NCI-H2107 treated with DMSO at 0.1 percent for 48 hours (cell line): ENCODE measurements around the gene ZBTB7C.

Source experiments
- DNase-seq: peaks from one replicate; lab custom pipeline; 2025; ENCODE audit not compliant: unreplicated experiment; lab: John Stamatoyannopoulos, UW

ZBTB7C gene

DNA sequence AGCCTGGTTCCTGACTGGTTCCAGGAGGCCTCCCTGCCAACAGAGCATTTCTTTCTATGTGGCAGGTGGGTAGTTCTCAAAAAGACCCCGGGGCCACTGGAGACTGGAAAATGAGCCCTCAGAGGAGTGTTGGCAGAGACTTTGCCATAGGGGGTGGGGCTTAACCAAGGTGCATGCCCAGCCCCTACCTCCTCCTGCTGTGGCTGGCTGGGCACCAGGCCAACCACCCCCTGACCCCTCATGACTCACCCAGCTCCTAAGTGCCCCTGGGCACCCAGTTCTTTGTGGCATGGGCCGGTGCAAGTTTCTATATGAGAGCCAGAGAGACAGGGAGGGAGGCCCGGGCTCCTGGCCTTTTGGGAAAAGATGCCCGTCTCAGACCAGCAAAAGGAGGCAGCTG is 380.5 kb downstream of the ZBTB7C start:
- no peak for DNase-seq

DNA sequence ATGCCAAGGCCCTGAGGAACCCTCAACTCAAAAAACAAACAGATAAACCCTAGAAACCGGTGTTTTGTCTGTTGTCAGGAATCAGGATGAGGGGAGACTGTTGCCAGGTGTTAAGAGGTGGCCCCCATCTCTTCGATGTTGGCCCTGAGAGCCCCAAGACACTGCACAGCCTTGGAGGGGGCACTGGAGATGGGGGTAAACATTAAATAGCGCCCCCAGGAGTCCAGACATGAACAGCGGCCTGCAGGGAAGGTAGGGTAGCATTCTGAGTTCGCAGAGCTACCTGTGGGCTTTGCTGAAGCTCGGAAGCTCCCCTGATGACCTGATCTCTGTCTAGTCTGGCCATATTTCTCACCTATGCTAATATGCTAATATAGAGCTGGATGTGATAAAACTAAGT is 381.1 kb downstream of the ZBTB7C start:
- DNase-seq, result no peak

DNA sequence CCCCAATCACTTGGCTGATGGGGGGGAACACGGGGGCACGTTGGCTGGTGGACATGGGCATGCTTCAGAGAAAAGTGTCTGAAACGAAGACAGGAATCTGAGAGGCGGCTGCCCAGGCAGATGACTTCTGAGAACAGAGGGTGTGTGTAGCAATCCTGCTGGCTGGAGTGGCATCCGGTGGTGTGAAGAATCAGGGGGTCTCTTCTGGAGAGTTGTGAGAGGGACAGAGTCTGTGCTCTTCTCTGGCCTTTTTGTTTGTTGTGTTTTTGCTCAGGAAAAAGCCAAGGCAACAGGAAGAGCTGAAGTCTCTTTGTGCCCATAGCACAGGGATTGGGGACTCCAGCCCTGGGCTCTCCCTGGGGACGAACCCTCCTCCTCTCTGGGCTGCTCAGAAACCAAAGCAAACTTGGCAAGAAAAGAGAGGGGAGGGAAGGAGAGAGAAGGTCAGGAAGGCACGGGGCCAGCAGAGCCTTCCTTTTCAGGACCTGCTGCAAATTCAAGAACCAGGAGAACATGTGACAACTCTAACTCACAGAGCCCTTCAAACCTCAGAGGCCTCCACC is 381.7 kb downstream of the ZBTB7C start:
- DNase-seq, result no peak

DNA sequence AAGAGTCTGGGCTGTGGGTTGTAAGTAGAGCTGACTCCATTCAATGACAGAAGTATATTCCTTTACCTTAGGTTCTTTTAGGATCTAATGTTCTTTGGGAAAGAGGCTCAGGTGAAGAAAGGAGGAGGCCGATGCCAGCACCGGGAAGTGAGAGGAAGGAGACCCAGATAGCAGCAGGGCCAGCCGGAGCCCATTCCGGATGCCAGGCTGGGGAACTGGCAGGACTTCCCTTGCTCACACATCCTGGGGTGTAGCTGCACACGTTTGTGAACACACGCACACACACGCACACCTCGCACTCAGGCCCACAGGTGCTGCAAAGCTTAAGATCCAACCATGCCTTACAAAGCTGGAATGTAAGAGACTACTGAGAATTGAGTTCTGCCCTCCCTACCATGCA is 383.0 kb downstream of the ZBTB7C start:
- no peak for DNase-seq

DNA sequence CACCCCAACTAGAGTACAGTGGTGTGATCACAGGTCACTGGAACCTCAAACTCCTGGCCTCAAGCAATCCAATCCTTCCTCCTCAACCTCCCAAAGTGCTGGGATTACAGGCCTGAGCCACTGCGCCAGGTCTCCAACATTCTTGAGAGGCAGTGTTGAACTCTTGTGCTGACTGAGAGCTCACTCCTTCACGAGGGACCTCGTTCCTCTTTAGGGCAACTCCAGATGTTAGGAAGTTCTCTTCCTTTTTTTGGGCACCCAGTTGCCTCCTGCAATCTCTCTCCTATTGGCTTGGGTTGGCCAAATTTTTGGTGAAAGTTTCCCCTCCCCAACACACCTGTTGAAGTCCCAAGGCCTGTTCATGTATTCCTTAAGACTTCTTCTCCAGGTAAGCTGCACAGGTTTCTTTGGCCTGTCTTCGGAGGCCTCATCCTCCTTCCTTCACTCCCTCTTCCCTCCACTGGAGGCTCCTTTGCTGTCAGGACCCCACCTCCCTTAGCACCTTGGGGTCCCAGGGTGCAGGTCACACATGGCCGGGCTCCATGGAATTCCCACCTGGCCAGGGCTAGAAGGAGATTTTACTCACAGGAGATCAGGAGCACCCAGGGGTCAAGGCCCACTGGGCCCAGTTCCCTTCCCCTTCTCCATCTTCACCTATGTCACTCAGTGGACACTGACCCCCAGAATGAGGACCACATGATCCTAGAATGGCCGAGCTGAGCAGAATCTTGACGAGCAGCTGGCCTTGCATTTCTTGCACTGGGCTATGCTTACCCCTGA is 384.1 kb downstream of the ZBTB7C start:
- no peak for DNase-seq

DNA sequence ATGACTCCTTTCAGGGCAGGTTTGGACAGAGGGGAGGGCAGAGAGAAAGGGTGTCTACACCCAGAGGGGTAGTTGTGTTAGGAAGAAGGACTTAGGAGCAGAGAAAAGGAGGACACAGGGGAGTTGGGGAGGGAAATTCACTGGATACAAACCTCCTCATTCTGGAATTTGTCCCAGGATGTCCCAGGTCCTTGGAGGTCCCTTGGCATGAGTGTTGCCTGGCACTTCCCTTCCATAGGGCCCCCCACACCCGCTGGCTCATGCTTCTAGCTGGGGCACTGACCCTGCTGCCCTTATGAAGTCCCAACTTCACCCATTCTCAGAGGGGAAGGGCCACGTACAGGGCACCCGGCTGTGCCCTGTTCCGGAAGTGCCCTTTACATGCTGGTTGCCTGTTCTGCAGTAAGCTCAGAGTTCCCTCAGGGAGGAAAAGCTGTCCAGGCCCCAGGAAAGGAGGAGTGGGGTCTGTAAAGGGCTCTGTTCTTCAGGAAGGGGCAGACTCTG is 385.1 kb downstream of the ZBTB7C start:
- no peak for DNase-seq

DNA sequence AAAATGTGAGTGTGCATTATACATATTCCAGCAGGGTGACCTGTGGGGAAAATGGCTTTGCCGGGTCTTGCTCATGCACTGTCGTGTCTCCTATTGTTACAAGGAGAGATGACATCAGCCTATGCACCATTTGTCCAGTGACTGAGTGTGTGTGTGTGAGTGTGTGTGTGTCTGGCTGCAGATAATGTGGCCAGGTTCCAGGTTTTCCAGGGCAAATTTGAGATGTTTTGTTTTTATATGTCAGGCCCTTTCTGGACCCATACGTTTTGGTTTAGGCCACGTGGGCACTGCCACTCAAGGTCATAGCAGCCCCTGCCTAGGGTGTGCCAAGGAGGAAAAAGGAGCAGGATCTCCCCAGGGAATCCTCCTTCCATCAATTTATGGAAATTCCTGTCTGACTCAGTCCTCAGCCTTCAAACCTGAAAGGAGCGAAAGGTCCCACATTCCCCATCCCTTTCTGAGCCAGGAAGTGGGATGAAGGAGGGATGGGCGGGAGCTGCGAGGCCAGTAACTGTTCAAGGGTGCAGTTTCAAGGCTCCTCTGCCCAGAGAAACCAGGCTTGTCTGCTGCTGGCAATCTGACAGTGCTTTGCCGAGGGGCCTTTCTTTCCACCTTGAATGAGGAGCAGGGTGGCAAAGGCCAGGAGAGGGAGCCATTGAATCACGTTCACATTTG is 385.7 kb downstream of the ZBTB7C start:
- peak; percentile 83 for DNase-seq

DNA sequence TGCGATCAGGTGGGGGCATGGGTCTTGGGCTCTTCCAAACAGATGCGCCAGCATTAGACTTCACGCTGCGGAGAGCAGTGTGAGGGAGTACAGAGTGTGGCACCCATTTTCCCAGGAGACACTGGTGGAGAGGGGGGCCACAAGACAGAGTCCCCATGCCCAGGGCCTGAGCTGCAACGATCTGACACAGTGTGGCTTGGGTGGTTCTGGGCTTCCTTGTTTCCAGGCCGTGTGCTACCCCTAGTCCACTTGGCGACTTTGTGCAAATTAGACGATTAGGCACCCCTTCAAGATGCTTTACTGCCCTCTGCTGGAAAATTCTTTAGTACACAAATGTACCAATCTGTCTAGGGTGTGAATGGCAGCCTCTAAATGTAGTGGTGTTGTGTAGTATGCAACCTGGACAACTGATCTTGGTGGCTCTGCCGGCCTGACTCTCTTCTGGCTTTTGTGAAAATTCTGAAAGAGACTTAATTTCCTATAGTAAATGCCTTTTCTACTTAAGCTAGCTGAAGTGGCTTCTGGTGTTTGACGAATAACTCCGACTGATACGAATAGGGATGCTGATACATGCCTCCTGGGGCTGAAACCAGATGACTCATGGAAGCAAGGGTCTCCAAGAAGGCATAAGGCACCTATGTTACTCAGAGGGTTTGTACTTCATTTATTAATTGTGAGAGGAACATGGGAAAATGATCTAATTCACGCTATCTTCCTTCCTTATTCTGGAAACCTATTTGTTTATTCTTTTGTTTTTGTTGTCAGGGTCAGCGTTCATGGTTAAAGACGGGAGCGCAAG is 386.5 kb downstream of the ZBTB7C start:
- peak; percentile 94 for DNase-seq

DNA sequence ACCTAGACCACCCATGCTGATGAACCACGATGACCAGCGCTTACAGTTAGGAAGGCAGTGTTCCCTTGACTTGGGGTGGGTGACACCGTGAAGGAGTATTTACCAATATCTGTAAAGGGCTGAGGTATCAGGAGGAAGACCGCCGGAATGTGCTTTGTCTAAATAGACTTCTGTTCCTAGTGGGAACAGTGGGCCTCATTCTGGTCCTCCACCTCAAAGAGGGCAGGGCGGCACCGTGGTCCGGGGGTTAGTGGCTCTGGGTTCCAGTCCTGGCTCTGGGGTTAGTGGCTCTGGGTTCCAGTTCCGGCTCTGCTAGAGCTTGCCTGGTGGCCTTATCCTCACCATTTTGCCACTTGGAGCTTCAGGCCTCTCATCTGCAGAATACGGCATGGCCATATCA is 387.2 kb downstream of the ZBTB7C start:
- DNase-seq, result no peak

DNA sequence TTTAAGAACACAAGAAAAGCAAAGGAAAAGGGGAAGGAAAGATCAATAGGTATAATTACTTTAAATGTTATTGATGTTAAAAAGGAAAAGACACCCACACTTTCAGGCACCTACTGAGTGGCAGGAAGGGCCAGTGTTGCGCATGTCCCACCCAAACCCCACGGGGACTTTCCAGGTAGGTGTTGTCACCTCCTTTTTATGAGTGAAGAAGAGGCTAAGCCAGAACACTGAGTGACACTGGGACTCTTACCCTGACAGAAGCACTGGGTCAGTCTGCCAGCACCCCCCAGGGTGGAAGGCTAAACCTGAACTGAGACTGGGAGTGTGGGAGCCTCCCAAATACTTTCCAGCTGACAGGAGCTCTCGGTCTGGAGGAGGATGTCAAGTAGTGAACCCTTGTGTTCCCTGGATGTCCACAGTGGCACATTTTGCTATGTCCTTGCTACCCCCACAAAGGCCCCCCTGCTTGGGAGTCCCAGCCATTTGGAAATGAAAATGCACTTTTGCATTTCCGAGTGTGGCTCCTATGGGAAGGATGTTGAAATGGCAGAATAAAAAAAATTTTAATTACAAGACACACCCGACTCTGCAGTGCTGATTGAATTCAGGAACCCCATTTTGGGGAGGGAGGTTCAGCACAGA is 387.8 kb downstream of the ZBTB7C start:
- no peak for DNase-seq

DNA sequence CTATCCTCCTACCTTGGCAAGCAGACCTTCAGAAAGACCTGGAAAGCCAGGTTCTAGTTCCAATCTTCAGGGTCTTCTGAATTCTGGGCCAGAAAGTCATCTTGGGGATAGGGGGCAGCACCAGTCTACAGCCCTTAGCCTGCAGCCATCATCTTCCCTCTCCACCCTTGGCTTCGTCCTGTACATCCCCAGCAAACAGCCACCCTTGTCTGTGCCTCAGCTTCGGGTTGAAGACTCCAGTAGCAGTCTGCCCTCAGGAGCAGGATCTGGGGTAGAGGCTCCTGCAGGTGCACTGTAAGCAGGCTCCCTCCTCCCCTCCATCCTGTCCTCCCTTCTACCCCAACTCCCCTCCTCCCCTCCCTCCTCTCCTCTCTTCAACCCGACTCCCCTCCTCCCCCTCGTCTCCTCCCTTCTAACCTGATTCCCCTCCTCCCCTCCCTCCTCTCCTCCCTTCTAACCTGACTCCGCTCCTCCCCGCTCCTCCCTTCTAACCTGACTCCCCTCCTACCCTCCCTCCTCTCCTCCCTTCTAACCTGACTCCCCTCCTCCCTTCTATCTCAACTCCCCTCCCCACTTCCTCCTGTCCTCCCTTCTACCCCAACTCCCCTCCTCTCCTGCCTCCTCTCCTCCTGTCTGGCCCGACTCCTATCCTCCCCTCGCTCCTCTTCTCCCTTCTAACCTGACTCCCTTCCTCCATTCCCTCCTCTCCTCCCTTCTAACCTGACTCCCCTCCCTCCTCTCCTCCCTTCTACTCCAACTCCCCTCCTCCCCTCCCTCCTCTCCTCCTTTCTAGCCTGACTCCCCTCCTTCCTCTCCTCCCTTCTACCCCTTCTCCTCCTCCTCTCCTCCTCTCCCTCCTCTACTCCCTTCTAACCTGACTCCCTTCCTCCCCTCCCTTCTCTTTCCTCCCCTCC is 388.6 kb downstream of the ZBTB7C start:
- no peak for DNase-seq

DNA sequence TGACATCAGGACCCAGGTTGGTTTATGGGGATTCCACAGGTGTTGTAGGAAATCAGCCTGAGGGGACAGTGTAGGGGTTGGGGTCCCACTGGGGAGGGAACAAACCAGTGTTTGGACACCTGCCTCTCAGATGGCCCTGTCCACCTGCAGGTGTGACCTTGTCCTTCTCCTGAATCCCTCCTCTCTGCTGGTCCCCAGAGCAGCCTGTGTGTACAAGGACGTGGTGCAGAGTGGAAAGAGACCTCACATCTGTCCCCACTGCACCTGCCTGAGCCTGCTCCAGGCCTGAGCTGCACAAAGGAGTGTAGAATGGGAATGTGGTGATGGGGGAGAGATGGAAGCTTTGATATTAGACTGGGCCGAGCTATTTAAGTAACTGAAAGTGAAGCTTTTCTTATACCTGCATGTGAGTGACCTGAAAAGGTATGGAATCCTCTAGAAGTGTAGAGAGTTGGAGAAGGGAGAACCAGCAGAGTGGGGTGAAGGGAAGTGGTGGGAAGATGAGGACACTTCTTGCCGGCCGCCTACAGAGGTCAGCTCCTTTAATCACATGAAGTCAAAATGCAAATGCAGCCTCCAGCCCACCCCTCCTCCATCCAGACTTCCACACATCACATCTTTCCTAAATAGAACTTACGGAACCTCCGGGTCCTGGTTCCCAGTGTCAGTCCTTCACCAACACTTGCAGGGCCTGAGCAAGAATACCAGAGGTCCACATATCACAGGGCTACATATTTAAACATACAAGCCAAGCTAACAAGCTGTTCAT is 389.4 kb downstream of the ZBTB7C start:
- DNase-seq, result no peak

DNA sequence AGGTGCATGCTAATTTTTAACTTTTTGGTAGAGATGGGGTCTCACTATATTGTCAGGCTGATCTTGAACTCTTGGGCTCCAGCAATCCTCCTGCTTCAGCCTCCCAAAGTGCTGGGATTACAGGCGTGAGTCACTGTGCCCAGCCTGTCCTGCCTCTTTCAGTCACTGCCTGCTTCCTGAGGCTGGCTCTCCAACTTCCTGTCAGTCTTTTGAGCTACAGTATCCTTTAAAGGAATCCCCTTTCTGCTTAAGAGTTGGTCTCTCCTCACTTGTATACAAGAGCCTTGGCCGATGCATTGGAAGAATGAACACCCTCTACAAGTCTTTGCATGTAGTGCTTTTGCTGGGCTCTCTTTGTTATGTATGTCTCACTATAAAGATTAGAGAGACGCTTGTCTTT is 390.3 kb downstream of the ZBTB7C start:
- no peak for DNase-seq

DNA sequence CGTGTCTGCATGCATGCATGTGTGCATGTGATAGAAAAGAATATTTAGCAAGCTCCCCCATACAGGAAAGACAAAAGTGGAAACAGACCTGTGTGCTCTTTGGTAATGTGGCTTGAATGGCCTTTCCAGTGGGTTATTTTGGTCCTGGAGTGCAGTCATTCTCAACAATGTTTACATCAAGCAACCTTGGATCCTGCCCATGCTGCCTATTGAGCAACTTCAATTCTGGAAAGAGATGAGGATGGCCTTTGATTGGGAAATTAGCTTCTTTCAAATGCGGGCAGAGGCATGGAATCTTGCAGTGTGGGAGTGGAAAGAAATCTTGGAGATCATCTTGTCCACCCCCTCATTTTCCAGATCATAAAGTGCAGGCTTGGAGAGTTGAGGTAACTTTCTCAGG is 391.5 kb downstream of the ZBTB7C start:
- no peak for DNase-seq

DNA sequence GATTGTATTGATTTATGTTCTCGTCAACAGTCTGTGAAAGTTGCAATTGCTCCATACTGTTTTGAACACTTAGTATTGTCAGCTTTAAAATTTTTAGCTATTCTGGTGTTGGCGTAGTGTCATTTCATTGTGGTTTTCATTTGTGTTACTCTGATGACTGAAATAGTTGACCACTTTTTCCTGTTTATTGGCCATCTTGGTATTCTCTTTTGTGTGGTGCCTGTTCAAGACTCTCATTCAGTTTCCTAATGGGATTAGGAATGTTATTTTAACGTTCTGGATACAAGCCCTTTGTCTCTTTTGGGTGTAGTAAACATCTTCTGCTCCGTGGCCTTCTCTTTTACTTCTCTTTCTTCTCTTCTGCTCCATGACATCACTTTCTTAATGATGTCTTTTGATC is 396.0 kb downstream of the ZBTB7C start:
- no peak for DNase-seq

DNA sequence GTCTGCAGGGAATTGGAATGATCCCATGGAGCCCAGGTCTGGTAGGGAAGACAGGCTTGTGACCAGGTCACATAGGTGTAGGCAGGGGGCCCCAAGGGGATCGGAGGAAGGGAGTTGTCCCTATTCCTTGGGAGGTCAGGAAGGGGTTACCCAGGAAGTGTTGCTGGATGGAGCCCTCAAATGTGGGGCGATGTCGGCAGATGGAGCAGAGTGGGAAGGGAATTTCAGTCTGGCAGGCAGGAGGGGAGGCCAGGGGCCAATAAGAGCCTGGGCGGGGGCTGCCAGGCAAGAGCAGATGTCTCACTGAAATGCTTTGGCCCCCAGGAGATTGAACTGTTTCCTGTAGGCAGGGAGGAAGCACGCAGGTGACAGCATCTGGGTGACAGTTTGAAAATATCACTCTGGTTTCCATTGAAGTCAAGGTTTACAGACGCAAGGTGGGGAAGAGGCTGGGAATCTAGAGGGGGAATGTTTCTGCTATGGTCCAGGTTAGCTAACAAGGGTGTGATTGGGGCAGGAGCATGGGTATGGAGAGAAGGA is 397.2 kb downstream of the ZBTB7C start:
- DNase-seq, result no peak

DNA sequence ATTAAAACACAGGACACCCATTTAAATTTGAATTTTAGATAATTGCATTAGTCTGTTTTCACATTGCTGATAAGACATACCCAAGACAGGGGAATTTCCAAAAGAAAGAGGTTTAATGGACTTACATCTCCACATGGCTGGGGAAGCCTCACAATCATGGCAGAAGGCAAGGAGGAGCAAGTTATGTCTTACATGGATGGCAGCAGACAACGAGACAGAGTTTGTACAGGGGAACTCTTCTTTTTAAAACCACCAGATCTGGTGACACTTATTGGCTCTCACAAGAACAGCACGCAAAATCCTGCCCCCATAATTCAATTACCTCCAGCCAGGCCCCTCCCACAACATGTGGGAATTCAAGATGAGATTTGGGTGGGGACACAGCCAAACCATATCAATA is 398.9 kb downstream of the ZBTB7C start:
- no peak for DNase-seq

DNA sequence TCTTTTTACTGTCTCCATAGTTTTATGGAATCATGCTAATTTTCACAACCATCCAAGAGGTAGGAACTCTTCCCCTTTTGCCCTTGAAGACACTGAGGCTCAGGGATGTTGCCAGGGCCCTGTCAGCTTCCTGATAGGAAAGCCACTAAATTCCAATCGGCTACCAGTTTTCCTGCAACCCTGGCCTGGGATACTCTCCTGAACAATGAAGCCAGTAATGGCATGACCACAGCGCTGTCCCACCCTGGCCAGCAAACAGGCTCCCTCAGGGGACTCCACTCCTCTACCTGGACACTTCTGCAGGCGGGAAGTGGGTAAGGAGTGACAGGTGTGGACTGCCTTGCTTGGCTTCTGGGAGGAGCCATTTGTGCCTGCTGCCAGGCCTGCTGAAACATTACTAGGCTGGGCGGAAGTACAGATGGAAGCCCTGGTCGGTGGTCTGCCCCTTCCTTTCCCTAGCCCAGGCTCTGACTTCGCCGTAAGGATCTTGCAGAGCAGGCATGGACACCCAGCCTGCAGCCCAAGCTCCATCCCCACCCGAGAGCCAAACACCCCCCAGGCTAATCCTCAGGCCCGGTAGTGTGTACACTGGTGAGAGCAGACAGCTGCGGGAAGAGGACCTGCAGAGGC is 400.0 kb downstream of the ZBTB7C start:
- no peak for DNase-seq
